Activated CD4-positive, CD25-positive, alpha-beta regulatory T cell treated with anti-CD3 and anti-CD28 coated beads, Interleukin-2, amount 50 U/mL, for 24 hours (primary cell): Measurements from ENCODE around the gene TSSK6.

Source experiments
- ATAC-seq, 2 donors: fragments of 150-1000 bp; cut with Tn5 transposase; one replicate each; pipeline ENCODE4 v1.10.0; 2021; ENCODE audit warnings: mild to moderate bottlenecking in 1 of 2, moderate library complexity in 1 of 2

TSSK6 gene

DNA sequence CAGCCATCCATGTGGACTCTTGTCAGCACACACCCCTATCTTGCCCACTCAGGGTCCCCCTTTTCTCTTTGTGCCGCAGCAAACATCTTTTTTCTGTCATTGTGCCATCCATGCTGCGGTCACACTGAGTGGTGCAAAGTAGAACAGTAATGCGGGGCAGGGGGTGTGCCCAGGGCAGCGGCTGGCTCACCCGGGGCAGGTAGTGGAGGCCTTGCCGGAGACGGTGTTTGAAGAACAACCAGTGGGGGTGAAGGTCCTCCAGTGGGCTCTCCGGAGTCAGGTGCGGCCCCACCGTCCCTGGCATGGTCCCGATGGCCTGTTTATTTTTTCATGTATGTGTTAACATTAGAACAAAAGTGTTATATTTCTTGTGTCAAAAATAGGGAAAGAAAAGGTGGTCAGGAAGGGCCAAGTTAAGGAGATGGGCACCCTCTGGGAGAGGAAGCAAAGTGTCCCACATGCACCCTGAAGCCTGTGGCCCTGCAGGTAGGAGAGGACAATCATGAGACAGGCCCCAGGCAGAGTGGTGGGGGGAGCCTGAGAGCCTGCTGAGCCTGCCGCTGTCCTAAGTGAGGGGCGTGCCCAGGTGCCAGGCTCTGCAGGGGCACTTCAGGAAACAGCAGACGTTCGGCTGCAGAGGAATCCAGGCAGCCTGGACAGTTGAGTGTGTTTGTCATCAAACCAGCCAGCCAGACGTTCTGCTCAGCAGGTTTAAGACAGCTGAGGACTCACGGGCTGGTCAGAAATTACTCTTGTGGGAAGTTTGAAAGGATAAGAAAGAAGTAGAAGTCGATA lies 12.3 kb downstream of the TSSK6 start:
- no peak for ATAC-seq

DNA sequence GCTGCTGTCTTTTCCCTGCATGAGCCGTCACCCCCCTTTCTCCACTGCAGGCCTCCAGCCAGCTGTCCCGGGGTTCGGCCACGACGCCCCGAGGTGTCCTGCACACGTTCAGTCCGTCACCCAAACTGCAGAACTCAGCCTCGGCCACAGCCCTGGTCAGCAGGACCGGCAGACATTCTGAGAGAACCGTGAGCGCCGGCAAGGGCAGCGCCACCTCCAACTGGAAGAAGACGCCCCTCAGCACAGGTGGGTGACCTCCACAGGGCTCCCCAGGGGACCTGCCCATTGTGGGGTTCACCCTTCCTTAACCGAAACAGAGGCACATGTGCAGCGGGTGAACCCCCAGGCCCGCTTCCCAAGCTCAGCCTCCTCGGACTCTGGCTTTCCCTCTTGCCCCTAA lies 13.1 kb downstream of the TSSK6 start:
- no peak for ATAC-seq

DNA sequence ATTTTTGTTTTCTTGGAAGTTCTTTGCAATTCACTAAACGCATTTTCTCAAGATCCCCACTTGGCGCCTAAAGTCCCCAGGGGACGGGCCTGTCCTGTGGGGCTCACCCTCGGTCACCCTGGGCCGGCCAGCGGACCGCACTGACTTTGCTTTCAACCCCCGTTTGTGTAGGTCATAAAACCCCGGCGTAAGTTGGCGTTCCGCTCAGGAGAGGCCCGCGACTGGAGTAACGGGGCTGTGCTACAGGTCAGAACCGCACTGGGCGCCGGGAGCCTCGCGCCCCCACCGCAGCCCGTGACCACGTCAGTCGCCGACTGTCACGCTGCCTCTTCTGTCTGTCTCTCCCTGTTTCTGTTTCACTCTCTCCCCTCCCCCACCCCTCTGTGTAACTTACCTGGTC lies 13.6 kb downstream of the TSSK6 start:
- ATAC-seq = no peak

DNA sequence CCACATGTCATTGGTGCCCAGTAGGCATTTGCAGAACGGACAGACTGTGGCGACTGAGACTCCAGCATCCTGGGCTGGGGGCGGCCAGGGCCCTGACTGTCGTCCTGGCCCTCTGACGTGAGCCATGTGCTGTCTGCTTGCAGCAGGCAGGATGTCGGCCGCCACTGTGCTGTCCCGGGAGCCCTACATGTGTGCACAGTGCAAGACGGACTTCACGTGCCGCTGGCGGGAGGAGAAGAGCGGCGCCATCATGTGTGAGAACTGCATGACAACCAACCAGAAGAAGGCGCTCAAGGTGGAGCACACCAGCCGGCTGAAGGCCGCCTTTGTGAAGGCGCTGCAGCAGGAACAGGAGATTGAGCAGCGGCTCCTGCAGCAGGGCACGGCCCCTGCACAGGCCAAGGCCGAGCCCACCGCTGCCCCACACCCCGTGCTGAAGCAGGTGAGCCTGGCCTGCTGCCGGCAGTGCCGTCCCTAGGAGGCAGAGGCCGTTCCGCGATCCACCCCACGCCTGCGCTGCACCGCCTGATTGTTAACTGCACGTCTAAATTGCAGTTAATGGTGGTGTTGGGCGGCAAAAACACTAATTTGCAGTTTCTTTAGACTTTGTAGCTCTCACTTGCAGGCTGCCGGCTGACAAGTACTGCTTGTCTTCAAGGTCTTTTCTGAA lies 14.2 kb downstream of the TSSK6 start:
- ATAC-seq = no peak

DNA sequence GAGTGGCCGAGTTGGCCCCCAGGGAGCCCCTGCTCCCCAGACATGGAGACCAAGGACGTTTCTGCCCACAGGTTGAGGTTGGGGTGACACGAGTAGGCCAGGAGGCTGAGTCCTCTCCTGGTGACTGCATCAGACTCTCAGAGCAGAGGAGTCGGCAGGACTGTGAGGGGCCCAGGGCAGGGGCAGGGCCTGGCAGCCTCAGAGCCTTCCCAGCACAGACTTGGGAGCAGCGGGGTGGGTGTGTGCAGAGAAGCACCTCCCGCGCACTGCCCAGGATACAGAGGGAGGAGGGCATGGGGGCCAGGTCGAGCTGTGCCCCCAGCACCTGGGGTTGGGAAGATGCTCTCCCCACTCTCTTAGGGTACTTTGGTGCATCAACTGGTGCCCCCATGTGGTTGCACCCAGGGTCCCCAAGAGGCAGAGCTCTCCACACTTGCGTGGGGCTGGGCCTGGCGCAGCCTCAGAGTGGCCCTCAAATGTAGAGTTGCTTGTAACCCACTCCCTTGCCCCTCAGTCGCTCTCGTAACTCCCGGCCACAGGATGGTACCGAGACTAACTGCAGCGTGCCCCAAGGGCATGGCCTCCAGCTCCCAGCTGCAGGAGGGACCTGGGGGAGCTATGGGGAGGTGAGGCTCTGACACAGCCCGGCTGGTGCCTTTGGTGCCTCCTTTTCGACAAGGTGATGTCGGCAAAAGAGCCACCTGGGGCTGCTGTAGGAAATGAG lies 15.9 kb downstream of the TSSK6 start:
- no peak for ATAC-seq

DNA sequence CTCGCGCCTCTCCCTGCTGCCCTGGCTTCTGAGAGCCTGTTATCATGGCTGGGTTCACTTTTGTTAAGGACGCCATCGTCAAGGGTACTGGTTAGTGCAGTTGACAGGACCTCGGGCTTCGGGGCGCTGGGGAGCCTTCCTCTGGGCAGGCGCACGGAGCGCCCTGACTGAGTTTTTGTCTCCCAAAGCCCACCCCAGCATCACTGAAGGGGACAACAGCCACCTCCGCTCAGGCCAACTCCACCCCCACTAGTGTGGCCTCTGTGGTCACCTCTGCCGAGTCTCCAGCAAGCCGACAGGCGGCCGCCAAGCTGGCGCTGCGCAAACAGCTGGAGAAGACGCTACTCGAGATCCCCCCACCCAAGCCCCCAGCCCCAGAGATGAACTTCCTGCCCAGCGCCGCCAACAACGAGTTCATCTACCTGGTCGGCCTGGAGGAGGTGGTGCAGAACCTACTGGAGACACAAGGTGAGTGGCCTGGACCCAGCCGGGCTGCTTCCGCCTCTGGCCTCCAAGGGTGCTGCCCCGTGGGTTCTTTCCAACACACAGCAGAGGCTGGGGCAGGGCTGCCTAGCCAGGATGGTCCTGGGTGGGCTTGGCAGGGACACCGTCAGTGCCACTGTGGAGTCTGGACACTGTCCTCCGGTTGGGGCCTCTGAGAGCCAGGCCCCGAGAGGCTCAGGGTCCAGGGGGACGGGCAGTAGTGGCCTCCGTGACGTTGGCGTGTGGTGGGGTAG lies 16.9 kb downstream of the TSSK6 start:
- no peak for ATAC-seq

DNA sequence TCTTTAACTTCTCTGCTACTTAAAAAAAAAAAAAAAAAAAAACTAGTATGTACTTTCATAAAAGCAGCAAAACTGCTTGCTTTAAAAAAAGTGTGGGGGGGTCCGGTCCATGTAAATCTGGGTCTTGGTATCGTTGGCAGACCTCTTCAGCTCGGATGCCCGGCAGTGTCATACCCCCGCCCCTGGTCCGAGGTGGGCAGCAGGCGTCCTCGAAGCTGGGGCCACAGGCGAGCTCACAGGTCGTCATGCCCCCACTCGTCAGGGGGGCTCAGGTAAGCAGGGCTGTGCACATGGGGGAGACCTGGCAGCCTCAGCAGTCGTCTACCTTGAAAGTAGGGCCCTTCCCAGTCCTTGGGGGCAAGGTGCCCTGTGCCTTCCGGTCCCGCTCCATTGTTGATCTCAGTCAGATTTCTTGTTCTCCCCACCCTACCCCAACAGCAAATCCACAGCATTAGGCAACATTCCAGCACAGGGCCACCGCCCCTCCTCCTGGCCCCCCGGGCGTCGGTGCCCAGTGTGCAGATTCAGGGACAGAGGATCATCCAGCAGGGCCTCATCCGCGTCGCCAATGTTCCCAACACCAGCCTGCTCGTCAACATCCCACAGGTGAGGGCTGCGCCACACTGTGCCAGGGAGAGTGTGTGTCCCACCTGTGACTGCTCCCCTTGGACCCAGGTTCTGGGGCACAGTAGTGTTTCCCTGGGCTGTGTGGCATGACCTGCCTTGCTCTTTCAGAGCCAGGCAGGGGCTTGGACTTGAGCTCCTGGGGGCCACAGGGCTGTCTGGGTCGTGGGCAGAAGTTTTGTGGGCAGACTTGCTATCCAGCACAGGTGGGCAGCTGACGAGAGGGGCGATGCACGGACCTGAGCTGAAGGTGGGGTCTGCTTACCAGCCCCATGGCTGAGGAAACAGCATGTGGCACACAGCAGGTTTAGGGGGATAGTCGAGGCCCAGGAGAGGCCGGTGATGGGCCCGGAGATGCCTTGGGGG lies 19.4 kb downstream of the TSSK6 start:
- no peak for ATAC-seq

DNA sequence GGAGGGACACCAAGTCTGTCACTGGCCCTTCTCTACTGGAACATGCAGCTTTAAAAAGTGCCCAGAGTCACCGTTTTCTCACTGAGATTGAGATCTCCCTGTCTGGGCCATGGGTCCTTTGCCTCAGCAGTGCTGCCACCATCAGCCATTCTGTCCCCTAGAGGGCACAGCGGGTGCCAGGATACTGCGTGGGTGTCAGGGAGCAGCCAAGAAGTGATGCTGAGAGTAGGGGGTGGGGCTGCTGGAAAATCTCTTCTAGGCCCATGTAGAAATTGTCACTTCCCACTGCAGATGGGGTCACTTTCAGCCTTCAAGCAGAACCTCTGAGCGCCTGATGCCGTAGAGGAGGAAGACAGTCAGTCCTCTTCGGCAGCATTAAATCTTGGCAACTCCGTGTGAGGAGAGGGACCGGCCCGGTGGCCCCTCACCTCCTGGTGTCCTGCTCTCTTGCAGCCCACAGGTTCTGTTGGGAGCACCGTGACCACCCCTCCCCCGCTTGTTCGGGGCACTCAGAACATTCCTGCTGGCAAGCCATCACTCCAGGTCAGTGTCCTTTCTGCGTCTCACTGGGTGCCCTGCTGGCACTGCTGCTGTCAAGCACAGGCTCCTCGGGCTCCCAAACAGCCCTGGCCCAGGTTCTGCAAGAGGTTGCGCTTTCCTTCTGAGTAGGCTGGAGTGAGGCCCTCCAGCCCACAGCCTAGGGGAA lies 21.4 kb downstream of the TSSK6 start:
- no peak for ATAC-seq

DNA sequence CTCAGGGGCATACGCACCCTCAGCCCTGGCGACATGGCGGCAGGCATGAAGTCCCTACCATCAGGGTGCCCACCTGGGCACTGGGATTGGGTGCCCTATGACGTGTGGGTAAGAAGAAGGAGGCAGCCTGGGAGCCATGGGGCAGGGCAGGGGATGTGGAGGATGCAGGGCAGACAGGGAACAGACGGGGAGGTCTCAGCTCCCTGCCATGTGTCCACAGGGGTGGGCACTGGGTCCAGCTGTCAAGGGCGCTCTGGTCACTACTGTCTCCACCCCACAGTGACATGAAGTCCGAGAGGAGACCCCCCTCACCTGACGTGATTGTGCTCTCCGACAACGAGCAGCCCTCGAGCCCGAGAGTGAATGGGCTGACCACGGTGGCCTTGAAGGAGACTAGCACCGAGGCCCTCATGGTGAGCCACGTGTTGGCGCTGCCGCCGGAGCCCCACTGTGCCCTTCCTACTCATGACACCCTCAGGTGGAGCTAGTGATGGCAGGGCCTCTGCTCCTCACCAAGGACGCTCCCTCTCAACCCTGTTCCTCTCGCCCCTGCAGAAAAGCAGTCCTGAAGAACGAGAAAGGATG lies 23.2 kb downstream of the TSSK6 start:
- ATAC-seq = no peak

DNA sequence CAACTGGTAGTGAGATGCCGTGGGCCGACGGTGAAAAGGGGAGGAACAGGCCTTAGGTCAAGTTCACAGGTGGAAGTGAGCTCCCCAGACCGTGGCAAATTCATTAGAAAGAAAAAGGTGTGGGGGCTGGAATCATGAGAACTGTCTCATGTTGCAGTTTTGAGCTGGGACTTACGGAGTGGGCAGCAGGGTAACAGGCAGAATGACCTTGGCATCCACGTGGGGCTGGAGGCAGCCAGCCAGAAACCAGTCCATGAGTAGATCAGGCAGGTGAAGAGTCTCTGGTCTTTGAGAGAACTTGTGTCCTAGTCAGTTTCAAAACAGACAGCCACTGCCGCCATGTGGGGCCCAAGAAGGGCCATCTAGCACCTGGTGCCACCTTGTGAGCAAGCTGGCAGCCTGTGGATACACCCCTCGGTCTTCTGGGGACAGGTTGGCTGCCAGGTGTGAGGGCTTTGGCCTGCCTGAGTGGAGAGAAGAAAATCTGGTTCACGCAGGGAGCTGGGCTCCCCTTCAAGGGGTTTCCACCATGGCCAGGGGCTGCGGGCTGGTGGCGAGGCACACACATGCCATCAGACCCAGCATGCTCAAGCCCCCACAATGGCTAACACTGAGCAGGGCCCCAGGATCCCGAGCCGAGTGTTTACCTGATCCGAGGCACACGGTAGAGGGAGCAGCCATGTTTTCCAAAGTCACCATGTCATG lies 23.9 kb downstream of the TSSK6 start:
- ATAC-seq = no peak

DNA sequence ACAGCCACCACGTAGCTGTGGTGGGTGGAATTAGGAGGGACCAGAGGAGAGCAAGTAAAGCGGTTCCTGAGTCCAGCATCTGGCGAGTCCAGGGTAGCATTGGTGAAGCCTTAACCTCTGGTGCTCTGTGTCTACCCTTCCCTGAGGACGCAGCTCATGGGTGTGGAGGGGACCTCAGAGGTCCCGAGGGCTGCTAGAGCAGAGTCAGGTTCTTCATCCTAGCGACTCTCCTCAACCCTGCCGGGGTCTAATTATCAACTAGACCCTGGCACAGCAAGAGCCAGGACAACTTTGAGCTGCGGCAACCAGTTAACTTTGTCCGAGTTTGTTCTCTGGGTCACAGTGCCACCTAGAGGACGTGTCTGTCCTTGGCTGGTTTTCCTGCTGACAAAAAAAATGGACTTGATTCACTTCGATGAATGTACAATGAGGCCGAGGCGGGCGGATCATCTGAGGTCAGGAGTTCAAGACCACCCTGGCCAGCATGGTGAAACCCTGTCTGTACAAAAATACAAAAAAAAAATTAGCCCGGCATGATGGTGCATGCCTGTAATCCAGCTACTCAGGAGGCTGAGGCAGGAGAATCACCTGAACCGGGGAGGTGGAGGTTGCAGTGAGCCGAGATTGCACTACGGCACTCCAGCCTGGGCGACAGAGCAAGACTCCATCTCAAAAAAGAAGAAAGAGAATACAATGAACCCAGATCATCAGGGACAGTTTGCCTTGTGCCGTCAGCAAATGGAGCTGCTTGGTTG lies 25.0 kb downstream of the TSSK6 start:
- ATAC-seq = peak; percentile 31 to 38

DNA sequence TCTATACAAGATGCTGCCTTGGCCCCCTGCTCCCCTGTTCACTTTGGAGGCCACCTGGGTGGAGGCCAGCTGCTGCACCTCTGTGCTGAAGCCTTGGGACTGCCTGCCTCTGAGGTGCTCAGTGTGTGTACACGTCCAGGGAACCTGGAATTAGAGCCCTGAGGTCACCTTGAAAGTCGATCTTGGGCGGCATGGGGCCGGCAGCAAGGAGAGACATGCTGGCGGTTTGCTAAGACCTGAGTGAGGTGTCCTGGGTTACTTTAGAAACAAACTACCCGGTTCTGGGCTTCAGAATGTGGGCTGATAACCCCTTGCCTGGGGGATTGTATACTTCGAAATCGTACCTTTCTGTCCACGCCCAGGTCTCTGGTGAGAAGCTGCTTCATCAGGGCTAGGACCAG lies 25.5 kb downstream of the TSSK6 start:
- peak in 1 of 2 donors; percentile 2 for ATAC-seq

DNA sequence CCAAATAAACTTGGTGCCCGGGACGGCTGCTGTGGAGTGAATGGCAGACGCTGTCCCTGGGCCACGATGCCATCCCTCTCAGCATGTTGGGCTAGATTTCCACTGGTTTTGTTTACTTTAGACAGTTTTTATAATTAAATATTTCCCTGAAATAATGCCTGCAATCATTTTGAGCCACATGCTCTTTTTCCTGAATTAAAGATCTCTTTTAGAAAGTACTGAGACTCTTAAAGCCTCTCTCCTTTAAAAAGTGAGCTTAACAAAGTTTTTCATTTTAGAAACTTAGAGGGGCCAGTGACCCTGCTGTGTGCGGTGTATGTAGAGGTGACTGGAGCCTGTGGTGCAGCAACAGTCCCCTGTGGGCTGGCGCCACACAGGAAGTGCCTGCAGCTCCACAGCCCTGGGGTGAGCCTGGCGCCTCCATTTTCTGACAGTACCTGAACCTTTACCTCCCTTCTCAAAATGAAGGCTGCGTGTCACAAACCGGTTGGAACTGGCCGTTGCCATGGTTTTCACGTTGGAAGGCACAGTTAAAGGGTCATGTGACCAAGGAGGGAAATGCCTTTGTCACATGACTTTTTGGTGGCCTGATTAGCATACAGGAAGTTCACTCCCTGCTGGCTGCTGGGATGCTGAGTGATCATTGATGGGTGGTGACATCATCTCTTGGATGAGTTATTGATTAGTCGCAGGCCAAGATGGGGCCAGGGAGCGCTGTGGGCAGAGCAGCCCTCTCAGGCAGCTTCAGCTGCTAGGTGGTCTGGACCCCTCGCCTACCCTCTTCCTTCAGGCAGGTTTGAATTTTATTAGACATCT lies 26.3 kb downstream of the TSSK6 start:
- peak; percentile 88 to 89 for ATAC-seq

DNA sequence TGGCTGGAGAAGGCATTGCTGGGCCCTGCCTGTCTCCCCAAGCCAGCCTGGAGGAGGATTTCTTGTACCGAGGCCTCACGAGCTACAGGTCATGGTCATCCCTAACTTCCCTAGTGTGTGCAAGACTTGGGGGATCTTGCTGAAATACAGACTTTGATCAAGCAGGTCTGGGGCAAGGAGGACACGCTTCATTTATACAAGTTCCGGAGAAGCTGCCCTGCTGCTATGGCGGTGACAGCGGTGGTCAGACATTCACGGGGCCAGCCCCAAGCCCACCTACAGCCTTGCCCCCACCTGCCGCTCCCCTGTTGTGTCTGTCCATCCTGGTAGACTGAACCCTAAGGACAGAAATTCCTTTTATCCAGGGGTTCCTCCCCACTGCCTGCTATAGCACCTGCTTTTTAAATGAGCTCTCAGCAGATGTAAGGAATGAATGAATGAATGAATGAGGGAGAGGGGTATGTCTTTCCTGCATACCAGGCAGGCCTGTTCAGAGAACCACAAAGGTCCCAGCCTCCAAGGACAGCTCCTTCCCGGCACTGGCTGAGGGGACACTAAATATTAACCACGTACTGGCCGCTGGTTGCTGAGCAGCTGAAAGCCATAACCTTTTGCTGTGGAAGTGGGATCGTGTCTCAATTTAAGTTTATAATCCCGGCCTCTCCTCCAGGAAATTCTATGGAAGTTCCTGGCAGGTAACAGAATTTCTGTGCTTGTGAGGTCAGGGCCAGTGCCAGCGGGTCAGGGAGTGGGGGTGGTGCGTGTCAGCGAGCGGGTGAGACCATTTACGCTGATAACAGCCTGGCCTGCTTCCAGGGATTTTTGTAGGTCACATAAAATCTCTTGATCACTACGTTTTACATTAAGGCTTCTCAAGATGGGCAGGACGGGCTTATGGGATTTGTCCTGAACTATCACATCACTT lies 27.1 kb downstream of the TSSK6 start:
- no peak for ATAC-seq

DNA sequence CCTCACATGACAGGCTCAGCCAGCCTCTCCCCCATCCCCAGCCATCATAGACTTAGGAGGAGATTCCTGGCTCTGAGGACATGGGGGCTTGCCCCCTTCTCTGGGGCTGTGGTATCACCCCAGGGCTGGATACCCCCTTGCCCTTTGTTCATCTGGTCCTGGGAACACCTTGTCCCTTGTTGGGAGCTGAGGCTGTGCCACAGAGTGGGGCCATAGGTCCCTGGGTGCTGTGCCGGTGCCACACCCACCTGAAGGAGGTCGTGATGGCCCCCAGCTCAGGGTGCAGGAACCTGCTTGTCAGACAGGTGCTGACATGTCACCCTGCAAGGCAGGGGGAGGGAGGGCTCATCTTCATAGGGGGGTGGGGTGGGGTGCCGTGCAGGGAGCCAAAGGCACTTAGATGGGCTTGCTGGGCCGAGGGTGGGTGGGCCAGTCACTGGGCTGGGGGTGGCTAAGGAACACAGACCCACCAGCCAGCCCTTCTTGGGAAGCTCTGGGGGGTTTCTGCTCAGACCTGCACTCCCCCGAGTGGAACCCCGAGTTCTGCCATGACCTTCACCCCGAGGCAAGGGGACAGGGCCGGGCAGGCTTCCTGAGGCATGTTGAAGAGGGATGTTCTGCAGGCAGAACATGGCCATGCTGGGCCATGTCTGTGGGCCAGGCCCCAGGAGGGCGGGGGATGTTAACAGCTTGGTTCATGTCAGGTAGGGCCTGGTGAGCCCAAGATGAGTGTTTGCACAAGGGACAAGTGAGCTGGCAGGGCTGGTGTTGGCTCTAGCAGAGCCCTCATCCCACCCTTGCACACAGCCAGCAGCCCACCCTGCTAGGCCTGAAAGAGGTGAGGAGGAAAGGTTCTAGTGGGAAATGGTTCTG lies 28.0 kb downstream of the TSSK6 start:
- no peak for ATAC-seq
